Esophagus muscularis mucosa (tissue), 4 donors: ENCODE data around the gene IQCK. TPM values are rescaled to one million over a fixed set of nuclear protein-coding genes. Genes with fewer than 3 reads are reported as not detected.

Experiments used
- DNase-seq: peaks from one replicate; pipeline ENCODE4 v3.0.0-alpha.2; 2017; ENCODE audit errors: extremely low spot score
- H3K27ac ChIP-seq, 4 donors: fragments of 200-600 bp; sonication (generic); replicated peaks in 1 of 4; 1 replicate in 3 of 4; 2 replicates in 1 of 4; pipeline ENCODE4 v1.5.1; 2016 to 2019; ENCODE audit warnings: mild to moderate bottlenecking in 1 of 4
- H3K27me3 ChIP-seq, 4 donors: fragments of 200-600 bp; sonication (generic); one replicate each; pipeline versions ENCODE4 v1.5.1 to v1.6.0; 2016 to 2019
- H3K36me3 ChIP-seq, 4 donors: fragments of 200-600 bp; sonication (generic); one replicate each; pipeline ENCODE4 v1.5.1; 2016 to 2019
- H3K4me1 ChIP-seq, 4 donors: fragments of 200-600 bp; sonication (generic); one replicate each; pipeline ENCODE4 v1.5.1; 2016 to 2019
- H3K4me3 ChIP-seq, 4 donors: fragments of 200-600 bp; sonication (generic); 1 replicate in 2 of 4; 2 replicates in 2 of 4; pipeline ENCODE4 v1.5.1; 2016 to 2019; ENCODE audit warnings: mild to moderate bottlenecking in 4 of 4, moderate library complexity in 1 of 4
- H3K9me3 ChIP-seq, 4 donors: fragments of 200-600 bp; sonication (generic); 1 replicate in 3 of 4; 2 replicates in 1 of 4; pipeline ENCODE4 v1.5.1; 2016 to 2019
- CTCF ChIP-seq, 3 experiments: fragments of 200-600 bp in 2 of 3; fragments of 450-650 bp in 1 of 3; sonication (generic) in 2 of 3; IDR thresholded peaks; one replicate each; pipeline ENCODE4 v1.5.1; 2017 to 2019; ENCODE audit warnings: antibody characterized with exemption in 3 of 3, mild to moderate bottlenecking in 2 of 3, moderate library complexity in 1 of 3
- EP300 ChIP-seq: sonication (generic); formaldehyde crosslinking; IDR thresholded peaks from one replicate; pipeline ENCODE4 v1.6.1; 2017; ENCODE audit warnings: antibody characterized with exemption
- POLR2A ChIP-seq: fragments of 450-650 bp; IDR thresholded peaks from one replicate; pipeline ENCODE4 v1.6.1; 2017; ENCODE audit warnings: antibody characterized with exemption, moderate library complexity, mild to moderate bottlenecking, low read depth
- POLR2AphosphoS5 ChIP-seq, 2 donors: sonication (generic); formaldehyde crosslinking; IDR thresholded peaks; one replicate each; pipeline ENCODE4 v1.6.1; 2017; ENCODE audit warnings: antibody characterized with exemption in 2 of 2
- WGBS: methylation state at CpG from one replicate; pipeline ENCODE4 v1.1.5; 2018; 5-methylcytosine and 5-hydroxymethylcytosine counted together
- intact Hi-C: fragments of 100-400 bp; cut with DNase I; formaldehyde crosslinking; loops from one replicate; pipeline ENCODE4 v1.15.1; 2023
- total RNA-seq, 4 donors: library from RNA; depleted of rRNA; stranded (reverse); fragments of >200 nt; gene quantifications; one replicate each; pipeline versions ENCODE4 v1.1.0 to v1.2.1, GENCODE V29; 2016

IQCK gene
- total RNA-seq, 4 donors from 2014 or later = 7.4 to 10.4 (median 8.6) TPM

- Histone ChIP-seq H3K27me3 (no peaks in the 10 kb centered on the region), H3K4me1 (peaks cover 0 to 3% (median 0%) of the 10 kb centered on the region in 4 donors), H3K9me3 (peaks cover 0 to 9% (median 0%) of the 10 kb centered on the region in 4 donors), H3K27ac (no peak overlapping the region), H3K36me3 (no peaks in the 10 kb centered on the region), H3K4me3 (no peak overlapping the region)
- TF ChIP-seq CTCF (IDR thresholded peaks at IDR 0.05) = no peak
- no peak for TF ChIP-seq POLR2AphosphoS5 (IDR thresholded peaks at IDR 0.05)
- no peak for TF ChIP-seq POLR2A
- no peak for TF ChIP-seq EP300
- 92% methylated on average over 2 of the region's 2 CpGs for WGBS
- intact Hi-C loops = no loop called here
- no peak for DNase-seq
These were observed 97.3 kb downstream of the IQCK start for GRCh38 chr16:19815418-19815817.

GRCh38 chr16:19817122-19817521, 99.1 kb downstream of the IQCK start:
- WGBS = 88% methylated on average over 3 of the region's 3 CpGs
- intact Hi-C loops = no loop called here
- TF ChIP-seq EP300 (no peak), CTCF (IDR thresholded peaks at IDR 0.05) (no peak), POLR2A (no peak), POLR2AphosphoS5 (IDR thresholded peaks at IDR 0.05) (no peak)
- no peak for DNase-seq
- Histone ChIP-seq H3K4me1 (no peaks in the 10 kb centered on the region), H3K4me3 (no peak overlapping the region), H3K27ac (no peak overlapping the region), H3K9me3 (peaks cover 0 to 9% (median 0%) of the 10 kb centered on the region in 4 donors), H3K27me3 (no peaks in the 10 kb centered on the region), H3K36me3 (no peaks in the 10 kb centered on the region)

GRCh38 chr16:19817875-19818274, 99.8 kb downstream of the IQCK start:
- Histone ChIP-seq H3K4me1 (no peaks in the 10 kb centered on the region), H3K9me3 (peaks cover 0 to 5% (median 0%) of the 10 kb centered on the region in 4 donors), H3K4me3 (no peak overlapping the region), H3K36me3 (no peaks in the 10 kb centered on the region), H3K27ac (no peak overlapping the region), H3K27me3 (no peaks in the 10 kb centered on the region)
- intact Hi-C loops = no loop called here
- WGBS = 89% methylated on average over 7 of the region's 7 CpGs
- TF ChIP-seq EP300 (no peak), POLR2AphosphoS5 (IDR thresholded peaks at IDR 0.05) (no peak), CTCF (IDR thresholded peaks at IDR 0.05) (no peak), POLR2A (no peak)
- no peak for DNase-seq

- Histone ChIP-seq H3K4me3 (no peak overlapping the region), H3K9me3 (no peaks in the 10 kb centered on the region), H3K27me3 (no peaks in the 10 kb centered on the region), H3K27ac (no peak overlapping the region), H3K4me1 (no peaks in the 10 kb centered on the region), H3K36me3 (peaks cover 0 to 2% (median 0%) of the 10 kb centered on the region in 4 donors)
- no peak for DNase-seq
- WGBS = 93% methylated on average over 2 of the region's 2 CpGs
- TF ChIP-seq POLR2A (no peak), CTCF (IDR thresholded peaks at IDR 0.05) (no peak), EP300 (no peak), POLR2AphosphoS5 (IDR thresholded peaks at IDR 0.05) (no peak)
- intact Hi-C loops = no loop called here
These were observed 104.5 kb downstream of the IQCK start for GRCh38 chr16:19822533-19822932.

- DNase-seq = no peak
- Histone ChIP-seq H3K4me1 (no peaks in the 10 kb centered on the region), H3K4me3 (no peak overlapping the region), H3K9me3 (no peaks in the 10 kb centered on the region), H3K27me3 (no peaks in the 10 kb centered on the region), H3K36me3 (peaks cover 0 to 4% (median 0%) of the 10 kb centered on the region in 4 donors), H3K27ac (no peak overlapping the region)
- 68% methylated on average over 2 of the region's 6 CpGs for WGBS
- intact Hi-C loops = no loop called here
- TF ChIP-seq CTCF (IDR thresholded peaks at IDR 0.05) (no peak), POLR2AphosphoS5 (IDR thresholded peaks at IDR 0.05) (no peak), EP300 (no peak), POLR2A (no peak)
These were observed 105.3 kb downstream of the IQCK start for GRCh38 chr16:19823322-19823721.
